ENCODE results near the gene LRRC17. TPM values are rescaled to one million over a fixed set of nuclear protein-coding genes. Genes with fewer than 3 reads are reported as not detected.
"Not testable (repeated sequence)": the region's sequence is repeated elsewhere in the genome, so short reads cannot be mapped to it uniquely, and the experiment has no call there.

LRRC17 gene
- total RNA-seq, 1 experiment from 2014 or later, result 0.39 TPM

- POLR2A ChIA-PET, result no interaction called here
- CTCF ChIA-PET, result no interaction called here
- H3K4me3 ChIP-seq (ENCODE audit: low read depth, low read length), result no peak overlapping the region
- H3K9me3 ChIP-seq, result no peaks in the 10 kb centered on the region
- H3K4me1 ChIP-seq, result no peaks in the 10 kb centered on the region
- Mint-ChIP-seq H3K36me3 (ENCODE audit: insufficient read depth, unreplicated experiment) (no peaks in the 10 kb centered on the region), H3K4me3 (ENCODE audit: unreplicated experiment) (no peak overlapping the region), H3K27ac (ENCODE audit: unreplicated experiment) (no peak overlapping the region), H3K4me1 (ENCODE audit: low read depth, unreplicated experiment) (no peaks in the 10 kb centered on the region), H3K9me3 (ENCODE audit: unreplicated experiment) (no peaks in the 10 kb centered on the region), H3K27me3 (ENCODE audit: insufficient read depth, unreplicated experiment) (no peaks in the 10 kb centered on the region)
- BruUV-seq (replicated peaks), result no TSS peak
- intact Hi-C loops (cut with micrococcal nuclease; ENCODE audit: unreplicated experiment), result no loop called here
- H3K36me3 ChIP-seq (ENCODE audit: control insufficient read depth, insufficient read depth, low read length), result no peaks in the 10 kb centered on the region
- TF ChIP-seq CTCF (IDR thresholded peaks at IDR 0.05; ENCODE audit: insufficient read depth in 1 of 2, low read depth in 1 of 2, low read length in 1 of 2, severe bottlenecking in 1 of 2, unreplicated experiment in 1 of 2), result no peak
- DNase-seq, result no peak
- H3K27me3 ChIP-seq (replicated peaks; ENCODE audit: control insufficient read depth, insufficient read depth, low read length), result no peaks in the 10 kb centered on the region
Measured at GRCh38 chr7:102897211-102897631, 15.6 kb upstream of the LRRC17 start.

- intact Hi-C loops (cut with micrococcal nuclease; ENCODE audit: unreplicated experiment), result no loop called here
- CTCF ChIA-PET, result no interaction called here
- no peak overlapping the region for H3K27ac Mint-ChIP-seq (ENCODE audit: unreplicated experiment)
Measured at GRCh38 chr7:102897856-102898531, 14.8 kb upstream of the LRRC17 start.

GRCh38 chr7:102898532-102898859 is 14.3 kb upstream of the LRRC17 start:
- TF ChIP-seq CTCF (IDR thresholded peaks at IDR 0.05; ENCODE audit: insufficient read depth in 1 of 2, low read depth in 1 of 2, low read length in 1 of 2, severe bottlenecking in 1 of 2, unreplicated experiment in 1 of 2), result no peak
- intact Hi-C loops (cut with micrococcal nuclease; ENCODE audit: unreplicated experiment), result no loop called here
- Mint-ChIP-seq H3K27ac (ENCODE audit: unreplicated experiment) (no peak overlapping the region), H3K4me3 (ENCODE audit: unreplicated experiment) (no peak overlapping the region), H3K9me3 (ENCODE audit: unreplicated experiment) (peaks cover 6% of the 10 kb centered on the region), H3K36me3 (ENCODE audit: insufficient read depth, unreplicated experiment) (no peaks in the 10 kb centered on the region), H3K27me3 (ENCODE audit: insufficient read depth, unreplicated experiment) (peaks cover 3% of the 10 kb centered on the region), H3K4me1 (ENCODE audit: low read depth, unreplicated experiment) (no peaks in the 10 kb centered on the region)
- H3K9me3 ChIP-seq, result 0 out of 2 replicates have a peak, but pooled peaks cover 3% of the 10 kb centered on the region
- DNase-seq, result no peak
- no peak overlapping the region for H3K4me3 ChIP-seq (ENCODE audit: low read depth, low read length)
- no TSS peak for BruUV-seq (replicated peaks)
- no peaks in the 10 kb centered on the region for H3K27me3 ChIP-seq (replicated peaks; ENCODE audit: control insufficient read depth, insufficient read depth, low read length)
- ChIA-PET CTCF (no interaction called here), POLR2A (no interaction called here)
- H3K4me1 ChIP-seq, result no peaks in the 10 kb centered on the region
- H3K36me3 ChIP-seq (ENCODE audit: control insufficient read depth, insufficient read depth, low read length), result no peaks in the 10 kb centered on the region

More at GRCh38 chr7:102897856-102898531, 14.8 kb upstream of the LRRC17 start:
- H3K9me3 Mint-ChIP-seq (ENCODE audit: unreplicated experiment), result peaks cover 1% of the 10 kb centered on the region
- Histone ChIP-seq H3K9me3 (no peaks in the 10 kb centered on the region), H3K4me3 (ENCODE audit: low read depth, low read length) (no peak overlapping the region), H3K27me3 (replicated peaks; ENCODE audit: control insufficient read depth, insufficient read depth, low read length) (no peaks in the 10 kb centered on the region), H3K36me3 (ENCODE audit: control insufficient read depth, insufficient read depth, low read length) (no peaks in the 10 kb centered on the region), H3K4me1 (no peaks in the 10 kb centered on the region)
- no peak overlapping the region for H3K4me3 Mint-ChIP-seq (ENCODE audit: unreplicated experiment)
- BruUV-seq (replicated peaks), result no TSS peak
- TF ChIP-seq CTCF (IDR thresholded peaks at IDR 0.05; ENCODE audit: insufficient read depth in 1 of 2, low read depth in 1 of 2, low read length in 1 of 2, severe bottlenecking in 1 of 2, unreplicated experiment in 1 of 2), result no peak
- no peaks in the 10 kb centered on the region for H3K4me1 Mint-ChIP-seq (ENCODE audit: low read depth, unreplicated experiment)
- no peak for DNase-seq
- POLR2A ChIA-PET, result no interaction called here
- no peaks in the 10 kb centered on the region for H3K27me3 Mint-ChIP-seq (ENCODE audit: insufficient read depth, unreplicated experiment)
- H3K36me3 Mint-ChIP-seq (ENCODE audit: insufficient read depth, unreplicated experiment), result no peaks in the 10 kb centered on the region

- POLR2A ChIA-PET; BruUV-seq (replicated peaks); H3K27me3 Mint-ChIP-seq (ENCODE audit: insufficient read depth, unreplicated experiment); H3K36me3 ChIP-seq (ENCODE audit: control insufficient read depth, insufficient read depth, low read length); H3K36me3 Mint-ChIP-seq (ENCODE audit: insufficient read depth, unreplicated experiment); H3K27ac Mint-ChIP-seq (ENCODE audit: unreplicated experiment); H3K27me3 ChIP-seq (replicated peaks; ENCODE audit: control insufficient read depth, insufficient read depth, low read length); H3K4me3 ChIP-seq (ENCODE audit: low read depth, low read length); H3K4me1 Mint-ChIP-seq (ENCODE audit: low read depth, unreplicated experiment); H3K9me3 ChIP-seq; DNase-seq; H3K4me1 ChIP-seq; intact Hi-C loops (cut with micrococcal nuclease; ENCODE audit: unreplicated experiment); H3K4me3 Mint-ChIP-seq (ENCODE audit: unreplicated experiment); CTCF ChIA-PET: not testable (repeated sequence)
- H3K9me3 Mint-ChIP-seq (ENCODE audit: unreplicated experiment), result peaks cover 21% of the 10 kb centered on the region
Measured at GRCh38 chr7:102902052-102902451, 10.7 kb upstream of the LRRC17 start.

- H3K9me3 Mint-ChIP-seq (ENCODE audit: unreplicated experiment), result peaks cover 21% of the 10 kb centered on the region
- H3K4me3 Mint-ChIP-seq (ENCODE audit: unreplicated experiment); CTCF ChIA-PET; BruUV-seq (replicated peaks); H3K4me1 ChIP-seq; H3K4me1 Mint-ChIP-seq (ENCODE audit: low read depth, unreplicated experiment); intact Hi-C loops (cut with micrococcal nuclease; ENCODE audit: unreplicated experiment); H3K36me3 ChIP-seq (ENCODE audit: control insufficient read depth, insufficient read depth, low read length); H3K27ac Mint-ChIP-seq (ENCODE audit: unreplicated experiment); H3K27me3 ChIP-seq (replicated peaks; ENCODE audit: control insufficient read depth, insufficient read depth, low read length); H3K9me3 ChIP-seq; H3K36me3 Mint-ChIP-seq (ENCODE audit: insufficient read depth, unreplicated experiment); H3K27me3 Mint-ChIP-seq (ENCODE audit: insufficient read depth, unreplicated experiment); DNase-seq; POLR2A ChIA-PET; H3K4me3 ChIP-seq (ENCODE audit: low read depth, low read length): not testable (repeated sequence)
Measured at GRCh38 chr7:102903576-102903975, 9.2 kb upstream of the LRRC17 start.

All from Caco-2 (cell line).